GM18867 (cell line): ENCODE data around the gene GNPTG.
"Not testable (repeated sequence)": the region's sequence is repeated elsewhere in the genome, so short reads cannot be mapped to it uniquely, and the experiment has no call there.

Source experiments
- ATAC-seq: cut with Tn5 transposase; IDR thresholded peaks from one replicate; pipeline ENCODE4 v1.9.1; 2021; ENCODE audit warnings: mild to moderate bottlenecking, moderate library complexity; ENCODE audit not compliant: unreplicated experiment

GNPTG gene

GRCh38 chr16:1318268-1318545 is 33.5 kb upstream of the GNPTG start:
- no peak for ATAC-seq

GRCh38 chr16:1319041-1319440 is 32.7 kb upstream of the GNPTG start:
- ATAC-seq = no peak

- no peak for ATAC-seq
Measured at GRCh38 chr16:1320097-1320496, 31.6 kb upstream of the GNPTG start.

- ATAC-seq = no peak
Measured at GRCh38 chr16:1320658-1321240, 31.0 kb upstream of the GNPTG start.

GRCh38 chr16:1322407-1322806 is 29.3 kb upstream of the GNPTG start:
- ATAC-seq = no peak

- no peak for ATAC-seq
Measured at GRCh38 chr16:1323296-1324239, 28.2 kb upstream of the GNPTG start.

GRCh38 chr16:1324286-1324826 is 27.4 kb upstream of the GNPTG start:
- ATAC-seq = no peak

- no peak for ATAC-seq
Measured at GRCh38 chr16:1325261-1325660, 26.5 kb upstream of the GNPTG start.

- ATAC-seq = no peak
Measured at GRCh38 chr16:1325673-1326371, 25.9 kb upstream of the GNPTG start.

GRCh38 chr16:1326391-1326790 is 25.3 kb upstream of the GNPTG start:
- ATAC-seq = no peak

GRCh38 chr16:1326946-1327618 is 24.6 kb upstream of the GNPTG start:
- ATAC-seq = no peak

- no peak for ATAC-seq
Measured at GRCh38 chr16:1327619-1327947, 24.1 kb upstream of the GNPTG start.

GRCh38 chr16:1328136-1328535 is 23.6 kb upstream of the GNPTG start:
- not testable (repeated sequence) for ATAC-seq

- not testable (repeated sequence) for ATAC-seq
Measured at GRCh38 chr16:1328961-1329360, 22.8 kb upstream of the GNPTG start.

- ATAC-seq = no peak
Measured at GRCh38 chr16:1330260-1330914, 21.3 kb upstream of the GNPTG start.

- ATAC-seq = no peak
Measured at GRCh38 chr16:1330931-1331711, 20.6 kb upstream of the GNPTG start.

- peak; percentile 46 for ATAC-seq
Measured at GRCh38 chr16:1331712-1332617, 19.8 kb upstream of the GNPTG start.

GRCh38 chr16:1332618-1333148 is 19.0 kb upstream of the GNPTG start:
- no peak for ATAC-seq
